ENCODE measurements around the gene GBGT1. TPM values are rescaled to one million over a fixed set of nuclear protein-coding genes. Genes with fewer than 3 reads are reported as not detected.

GBGT1 gene
- total and polyA plus RNA-seq, 2 of the 4 experiments (the other 2 are of a cell fraction): 1.8 to 3.2 TPM

- DNase-seq (no peak), ATAC-seq (ENCODE audit: low read depth) (no peak)
- Histone ChIP-seq H3K27ac (ENCODE audit: insufficient read depth, low read length) (no peak overlapping the region), H3K9ac (ENCODE audit: low read depth, low read length) (no peak overlapping the region), H4K8ac (ENCODE audit: low read depth in 2 of 2, low read length in 2 of 2) (no peak overlapping the region), H3K4me3 (ENCODE audit: insufficient read depth, low read depth, low read length) (no peak overlapping the region), H3K79me1 (ENCODE audit: low read depth in 1 of 2, low read length in 2 of 2) (peaks cover 33 to 82% of the 10 kb centered on the region in 2 experiments), H3K4me1 (ENCODE audit: control insufficient read depth, insufficient read depth, low read length) (peaks cover 37% of the 10 kb centered on the region), H2BK120ac (ENCODE audit: low read depth, low read length) (no peak overlapping the region), H3K9me3 (ENCODE audit: control insufficient read depth, insufficient read depth, low read length) (no peaks in the 10 kb centered on the region), H2AK9ac (replicated peaks; ENCODE audit: low read depth, low read length, poor library complexity) (peak overlapping the region; percentile 24), H2AFZ (replicated peaks; ENCODE audit: low read length, poor library complexity) (no peak overlapping the region), H3K36me3 (ENCODE audit: control insufficient read depth, insufficient read depth, low read length) (no peaks in the 10 kb centered on the region), H3K4me2 (ENCODE audit: low read depth, low read length) (no peak overlapping the region), H4K91ac (ENCODE audit: insufficient read depth, low read depth, low read length) (no peak overlapping the region), H4K20me1 (ENCODE audit: insufficient read depth, low read length) (peaks cover 76% of the 10 kb centered on the region), H2BK20ac (ENCODE audit: low read depth, low read length) (no peak overlapping the region), H3K18ac (ENCODE audit: low read depth, low read length) (no peak overlapping the region), H3K56ac (ENCODE audit: extremely low read depth, insufficient read depth, low read length) (no peak overlapping the region), H3K4ac (ENCODE audit: low read depth, low read length) (no peak overlapping the region), H3K14ac (replicated peaks; ENCODE audit: low read depth, low read length) (no peak overlapping the region), H3K23ac (ENCODE audit: low read depth, low read length) (no peak overlapping the region), H2AK5ac (ENCODE audit: low read depth, low read length) (no peak overlapping the region), H2BK5ac (ENCODE audit: low read depth, low read length, poor library complexity, severe bottlenecking) (no peak overlapping the region), H2BK15ac (ENCODE audit: low read depth, low read length) (no peak overlapping the region), H3K9me1 (ENCODE audit: insufficient read depth, low read length) (peaks cover 34% of the 10 kb centered on the region), H4K5ac (ENCODE audit: low read depth, low read length) (no peak overlapping the region), H3K27me3 (ENCODE audit: control insufficient read depth, insufficient read depth, low read length) (no peaks in the 10 kb centered on the region)
- CTCF ChIA-PET: interaction anchor here (0.7 kb wide), 1 partner anchor 27 kb away, joined by 3 read pairs; no protein-coding TSS in a partner anchor
- in situ Hi-C loops (cut with MboI; ENCODE audit: low sequenced_read_pairs) (no loop called here), dilution Hi-C loops (cut with HindIII; ENCODE audit: low sequenced_read_pairs, unreplicated experiment) (no loop called here), intact Hi-C loops (cut with micrococcal nuclease) (no loop called here)
- no TSS peak for BruUV-seq (replicated peaks)
- WGBS, 2 experiments (ENCODE audit: extremely low coverage in 2 of 2, insufficient read length in 1 of 2): 88% methylated on average over 11 of the region's 18 CpGs; no CpG with 5 or more reads in 1 of the 2 experiments
- POLR2A ChIA-PET (ENCODE audit: unreplicated experiment): interaction anchor here (0.6 kb wide), 1 partner anchor 126 kb away, joined by 4 read pairs; no protein-coding TSS in a partner anchor
- TF ChIP-seq BHLHE40 (IDR thresholded peaks at IDR 0.05; ENCODE audit: low read depth, low read length): no peak
- no peak for TF ChIP-seq USF2 (IDR thresholded peaks at IDR 0.05; ENCODE audit: low read depth, low read length)
- TF ChIP-seq ELK1 (IDR thresholded peaks at IDR 0.05; ENCODE audit: borderline replicate concordance, low read depth, low read length): no peak
- TF ChIP-seq SMC3 (IDR thresholded peaks at IDR 0.05; ENCODE audit: low read depth, low read length): no peak
- no peak for TF ChIP-seq POLR2A (IDR thresholded peaks at IDR 0.05; ENCODE audit: low read depth, low read length)
- TF ChIP-seq RFX5 (IDR thresholded peaks at IDR 0.05; ENCODE audit: low read depth, low read length): no peak
- no peak for TF ChIP-seq RCOR1 (IDR thresholded peaks at IDR 0.05; ENCODE audit: insufficient replicate concordance, low read length)
- no peak for TF ChIP-seq MAZ (IDR thresholded peaks at IDR 0.05; ENCODE audit: borderline replicate concordance, low read depth, low read length)
- no peak for TF ChIP-seq MXI1 (IDR thresholded peaks at IDR 0.05; ENCODE audit: borderline replicate concordance, low read depth, low read length)
- TF ChIP-seq CHD1 (IDR thresholded peaks at IDR 0.05; ENCODE audit: low read depth, low read length): no peak
- no peak for TF ChIP-seq CEBPB (IDR thresholded peaks at IDR 0.05; ENCODE audit: low read depth, low read length)
- TF ChIP-seq, protein P1, sequence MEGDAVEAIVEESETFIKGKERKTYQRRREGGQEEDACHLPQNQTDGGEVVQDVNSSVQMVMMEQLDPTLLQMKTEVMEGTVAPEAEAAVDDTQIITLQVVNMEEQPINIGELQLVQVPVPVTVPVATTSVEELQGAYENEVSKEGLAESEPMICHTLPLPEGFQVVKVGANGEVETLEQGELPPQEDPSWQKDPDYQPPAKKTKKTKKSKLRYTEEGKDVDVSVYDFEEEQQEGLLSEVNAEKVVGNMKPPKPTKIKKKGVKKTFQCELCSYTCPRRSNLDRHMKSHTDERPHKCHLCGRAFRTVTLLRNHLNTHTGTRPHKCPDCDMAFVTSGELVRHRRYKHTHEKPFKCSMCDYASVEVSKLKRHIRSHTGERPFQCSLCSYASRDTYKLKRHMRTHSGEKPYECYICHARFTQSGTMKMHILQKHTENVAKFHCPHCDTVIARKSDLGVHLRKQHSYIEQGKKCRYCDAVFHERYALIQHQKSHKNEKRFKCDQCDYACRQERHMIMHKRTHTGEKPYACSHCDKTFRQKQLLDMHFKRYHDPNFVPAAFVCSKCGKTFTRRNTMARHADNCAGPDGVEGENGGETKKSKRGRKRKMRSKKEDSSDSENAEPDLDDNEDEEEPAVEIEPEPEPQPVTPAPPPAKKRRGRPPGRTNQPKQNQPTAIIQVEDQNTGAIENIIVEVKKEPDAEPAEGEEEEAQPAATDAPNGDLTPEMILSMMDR (conservative IDR thresholded peaks at IDR 0.05; ENCODE audit: low read depth, low read length): no peak
- no peak for TF ChIP-seq RAD21 (IDR thresholded peaks at IDR 0.05; ENCODE audit: low read length)
- TF ChIP-seq NFE2L2 (IDR thresholded peaks at IDR 0.05; ENCODE audit: low read depth, low read length): no peak
Observed at GRCh38 chr9:133117271-133118178, 46.2 kb downstream of the GBGT1 start.
